ENCODE data around the gene COPG2.

DNA sequence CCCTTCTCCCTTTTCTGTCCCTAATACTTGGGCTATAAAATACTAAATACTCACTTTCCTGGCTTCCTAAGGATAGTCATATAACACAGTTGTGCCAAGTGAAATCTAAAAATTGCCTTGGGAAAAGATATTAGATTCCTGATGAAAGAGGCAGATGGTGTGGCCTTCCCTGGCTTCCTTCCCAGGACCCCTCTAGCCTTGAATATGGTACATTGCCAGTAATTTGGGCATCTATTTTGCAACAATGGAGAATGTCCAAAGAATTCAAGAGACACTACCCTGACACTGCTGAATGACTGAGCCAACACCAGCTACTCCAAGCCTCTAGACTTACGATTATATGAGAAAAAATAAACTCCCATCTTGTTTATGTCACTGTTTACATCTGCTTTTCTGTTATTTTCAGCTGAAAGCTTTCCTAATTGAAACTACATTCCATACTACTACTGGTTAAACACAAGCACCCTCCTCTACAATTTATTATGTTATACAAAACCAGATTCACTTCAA, 17.9 kb downstream of the COPG2 start:
- no peak for TF ChIP-seq EZH2 (IDR thresholded peaks at IDR 0.05; ENCODE audit: borderline replicate concordance, low read depth, low read length, severe bottlenecking)
- TF ChIP-seq POLR2AphosphoS5 (IDR thresholded peaks at IDR 0.05; ENCODE audit: insufficient read depth, low read depth, low read length): no peak
